Heart left ventricle (tissue), 13 donors: ENCODE results near the gene NFASC.

Source experiments
- POLR2A ChIP-seq, 2 donors: fragments of 450-650 bp; IDR thresholded peaks; one replicate each; pipeline ENCODE4 v1.6.1; 2017; ENCODE audit warnings: antibody characterized with exemption in 2 of 2, mild to moderate bottlenecking in 2 of 2, moderate library complexity in 2 of 2
- TF ChIP-seq, protein P1 (sequence below), 12 donors: fragments of 200-600 bp; sonication (generic) in 4 of 12; IDR thresholded peaks; one replicate each; pipeline versions ENCODE4 v1.5.0 to v1.8.0; 2018 to 2022; ENCODE audit warnings: antibody characterized with exemption in 12 of 12, mild to moderate bottlenecking in 5 of 12
- donor health status: ischemic (EF 13 %, LVEDD 7.1; RV severe dilation, severe dysfunction).
- donor health status: DM: no; HTN: yes; CAD: no.
- donor health status: DM: no; HTN: no; CAD: no.
- donor health status: ischemic (EF 25% LVEDD 6.9; RV normal size, moderate dysfunction).
- donor health status: ischemic (EF 25% LVEDD 5.7; RV mildly dilated, moderate dysfunction).
- donor health status: ischemic (EF 35%, LVEDD 5.7; RV mildly dilated, moderate dysfunction).
- donor health status: nonischemic (EF 11% LVEDD 7.7; RV severe dilation, severe dysfunction).
- donor health status: DM: yes; HTN: yes; CAD: no.
- donor health status: PGD.
- donor health status: ischemic (EF 29% LVEDD 5.4; RV normal size, mild dysfunction).
- donor health status: nonischemic (EF 23%, LVEDD 6.1; RV moderate dilation, normal function).

DNA sequence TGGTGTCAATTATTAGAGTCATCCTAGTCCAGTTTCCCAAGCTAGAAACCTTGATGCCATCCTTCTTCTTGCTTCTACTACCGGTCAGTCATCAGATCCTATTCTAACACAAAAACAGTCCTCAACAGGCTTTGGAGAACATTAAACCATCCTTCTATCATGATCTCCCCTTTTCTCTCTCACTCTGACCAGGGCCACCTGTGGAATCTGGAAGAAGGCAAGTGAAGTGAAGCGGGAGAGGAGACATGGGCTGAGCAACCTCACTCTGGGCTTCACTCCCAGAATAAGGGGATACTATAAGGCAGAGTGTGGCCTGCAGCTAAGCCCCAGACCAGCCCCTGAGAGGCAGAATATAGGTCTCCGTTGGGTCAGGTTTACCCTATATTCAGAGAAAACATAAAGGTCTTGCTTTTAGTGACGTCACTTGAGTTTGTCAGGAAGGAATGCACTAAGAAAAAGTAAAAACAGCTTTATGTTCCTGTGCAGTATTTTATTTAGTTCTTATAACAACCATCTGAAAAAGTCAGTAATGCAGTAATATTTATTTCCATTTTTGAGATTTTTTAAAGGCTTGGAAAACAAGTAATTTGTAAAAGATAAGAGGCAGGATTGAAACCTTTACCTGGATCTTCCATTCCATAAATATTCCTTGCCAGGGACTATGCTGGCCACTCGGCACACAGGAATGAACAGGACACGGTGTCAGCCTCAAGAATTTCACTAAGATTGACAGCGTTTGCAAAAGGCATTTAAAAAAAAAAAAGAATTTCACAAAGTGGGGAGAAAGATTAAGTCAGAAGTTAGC lies 61.3 kb downstream of the NFASC start:
- TF ChIP-seq, protein P1, sequence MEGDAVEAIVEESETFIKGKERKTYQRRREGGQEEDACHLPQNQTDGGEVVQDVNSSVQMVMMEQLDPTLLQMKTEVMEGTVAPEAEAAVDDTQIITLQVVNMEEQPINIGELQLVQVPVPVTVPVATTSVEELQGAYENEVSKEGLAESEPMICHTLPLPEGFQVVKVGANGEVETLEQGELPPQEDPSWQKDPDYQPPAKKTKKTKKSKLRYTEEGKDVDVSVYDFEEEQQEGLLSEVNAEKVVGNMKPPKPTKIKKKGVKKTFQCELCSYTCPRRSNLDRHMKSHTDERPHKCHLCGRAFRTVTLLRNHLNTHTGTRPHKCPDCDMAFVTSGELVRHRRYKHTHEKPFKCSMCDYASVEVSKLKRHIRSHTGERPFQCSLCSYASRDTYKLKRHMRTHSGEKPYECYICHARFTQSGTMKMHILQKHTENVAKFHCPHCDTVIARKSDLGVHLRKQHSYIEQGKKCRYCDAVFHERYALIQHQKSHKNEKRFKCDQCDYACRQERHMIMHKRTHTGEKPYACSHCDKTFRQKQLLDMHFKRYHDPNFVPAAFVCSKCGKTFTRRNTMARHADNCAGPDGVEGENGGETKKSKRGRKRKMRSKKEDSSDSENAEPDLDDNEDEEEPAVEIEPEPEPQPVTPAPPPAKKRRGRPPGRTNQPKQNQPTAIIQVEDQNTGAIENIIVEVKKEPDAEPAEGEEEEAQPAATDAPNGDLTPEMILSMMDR (IDR thresholded peaks at IDR 0.05), result no peak
- TF ChIP-seq POLR2A (IDR thresholded peaks at IDR 0.05), result no peak
